Prostate gland (tissue), 2 donors: ENCODE measurements around the gene CTRB2.

Experiments
- CTCF ChIP-seq, 4 experiments: fragments of 200-600 bp in 2 of 4; fragments of 450-650 bp in 2 of 4; sonication (generic) in 2 of 4; IDR thresholded peaks; 1 replicate in 3 of 4; 2 replicates in 1 of 4; pipeline ENCODE4 v1.5.1; 2016 to 2019; ENCODE audit warnings: antibody characterized with exemption in 4 of 4, mild to moderate bottlenecking in 2 of 4, moderate library complexity in 2 of 4
- POLR2A ChIP-seq: fragments of 450-650 bp; IDR thresholded peaks from one replicate; pipeline ENCODE4 v1.6.1; 2016; ENCODE audit warnings: antibody characterized with exemption, mild to moderate bottlenecking

- TF ChIP-seq CTCF (IDR thresholded peaks at IDR 0.05) (no peak), POLR2A (no peak)
Observed at GRCh38 chr16:75208242-75208825, 1.4 kb upstream of the CTRB2 start.
